ENCODE data around the gene RARB. TPM values are rescaled to one million over a fixed set of nuclear protein-coding genes. Genes with fewer than 3 reads are reported as not detected.

Gene RARB
- total and polyA plus RNA-seq, 9 of the 15 experiments (the other 6 are each of a cell fraction or from before 2014, with no cell fraction given), result 0.15 to 1.3 (median 0.27) TPM

- TF ChIP-seq, protein P1, sequence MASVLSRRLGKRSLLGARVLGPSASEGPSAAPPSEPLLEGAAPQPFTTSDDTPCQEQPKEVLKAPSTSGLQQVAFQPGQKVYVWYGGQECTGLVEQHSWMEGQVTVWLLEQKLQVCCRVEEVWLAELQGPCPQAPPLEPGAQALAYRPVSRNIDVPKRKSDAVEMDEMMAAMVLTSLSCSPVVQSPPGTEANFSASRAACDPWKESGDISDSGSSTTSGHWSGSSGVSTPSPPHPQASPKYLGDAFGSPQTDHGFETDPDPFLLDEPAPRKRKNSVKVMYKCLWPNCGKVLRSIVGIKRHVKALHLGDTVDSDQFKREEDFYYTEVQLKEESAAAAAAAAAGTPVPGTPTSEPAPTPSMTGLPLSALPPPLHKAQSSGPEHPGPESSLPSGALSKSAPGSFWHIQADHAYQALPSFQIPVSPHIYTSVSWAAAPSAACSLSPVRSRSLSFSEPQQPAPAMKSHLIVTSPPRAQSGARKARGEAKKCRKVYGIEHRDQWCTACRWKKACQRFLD (CRISPR knock-in tag; IDR thresholded peaks at IDR 0.05), result no peak
Measured at GRCh38 chr3:25510797-25511196, 82.7 kb downstream of the RARB start (continued).

- Histone ChIP-seq H3K9ac (ENCODE audit: insufficient read depth in 1 of 2, low read depth in 2 of 2, low read length in 2 of 2) (no peak overlapping the region; a peak in 1 of 4 replicates), H2AFZ (ENCODE audit: low read depth, low read length) (no peak overlapping the region), H3K36me3 (ENCODE audit: control insufficient read depth, insufficient read depth, low read length) (no peaks in the 10 kb centered on the region), H3K4me1 (replicated peaks in 1 of 2; ENCODE audit: control insufficient read depth in 2 of 2, insufficient read depth in 2 of 2, low read length in 2 of 2) (no peaks in the 10 kb centered on the region), H3K27me3 (ENCODE audit: control insufficient read depth in 2 of 2, insufficient read depth in 2 of 2, low read length in 2 of 2) (peaks cover 0 to 6% of the 10 kb centered on the region in 2 experiments; a peak in 2 of 5 replicates), H3K79me2 (ENCODE audit: control insufficient read depth, insufficient read depth, low read length) (no peaks in the 10 kb centered on the region), H3K4me3 (no peak overlapping the region), H3K9me1 (ENCODE audit: control insufficient read depth, insufficient read depth, low read length) (no peaks in the 10 kb centered on the region), H3K27ac (ENCODE audit: extremely low read depth, low read depth, low read length) (no peak overlapping the region), H4K20me1 (replicated peaks; ENCODE audit: control insufficient read depth, insufficient read depth, low read length) (no peaks in the 10 kb centered on the region), H3K9me3 (replicated peaks; ENCODE audit: control insufficient read depth, insufficient read depth, low read depth, low read length) (no peaks in the 10 kb centered on the region), H3K4me2 (ENCODE audit: insufficient read depth, low read length) (no peak overlapping the region)
- WGBS (ENCODE audit: insufficient coverage, low coverage, missing lambda C conversion rate), result under 1% methylated on average over 10 of the region's 10 CpGs
- DNase-seq (ENCODE audit: extremely low read depth in 1 of 4, low spot score in 3 of 4) (no peak), FAIRE-seq (no peak), ATAC-seq (no peak)
- in situ Hi-C loops (cut with MboI) (no loop called here), intact Hi-C loops (cut with micrococcal nuclease) (no loop called here)
- ChIA-PET POLR2A (no interaction called here), CTCF (ENCODE audit: low intra/inter-chr PET ratio) (no interaction called here)
- BruUV-seq (replicated peaks), result no TSS peak
- TF ChIP-seq, protein P2, sequence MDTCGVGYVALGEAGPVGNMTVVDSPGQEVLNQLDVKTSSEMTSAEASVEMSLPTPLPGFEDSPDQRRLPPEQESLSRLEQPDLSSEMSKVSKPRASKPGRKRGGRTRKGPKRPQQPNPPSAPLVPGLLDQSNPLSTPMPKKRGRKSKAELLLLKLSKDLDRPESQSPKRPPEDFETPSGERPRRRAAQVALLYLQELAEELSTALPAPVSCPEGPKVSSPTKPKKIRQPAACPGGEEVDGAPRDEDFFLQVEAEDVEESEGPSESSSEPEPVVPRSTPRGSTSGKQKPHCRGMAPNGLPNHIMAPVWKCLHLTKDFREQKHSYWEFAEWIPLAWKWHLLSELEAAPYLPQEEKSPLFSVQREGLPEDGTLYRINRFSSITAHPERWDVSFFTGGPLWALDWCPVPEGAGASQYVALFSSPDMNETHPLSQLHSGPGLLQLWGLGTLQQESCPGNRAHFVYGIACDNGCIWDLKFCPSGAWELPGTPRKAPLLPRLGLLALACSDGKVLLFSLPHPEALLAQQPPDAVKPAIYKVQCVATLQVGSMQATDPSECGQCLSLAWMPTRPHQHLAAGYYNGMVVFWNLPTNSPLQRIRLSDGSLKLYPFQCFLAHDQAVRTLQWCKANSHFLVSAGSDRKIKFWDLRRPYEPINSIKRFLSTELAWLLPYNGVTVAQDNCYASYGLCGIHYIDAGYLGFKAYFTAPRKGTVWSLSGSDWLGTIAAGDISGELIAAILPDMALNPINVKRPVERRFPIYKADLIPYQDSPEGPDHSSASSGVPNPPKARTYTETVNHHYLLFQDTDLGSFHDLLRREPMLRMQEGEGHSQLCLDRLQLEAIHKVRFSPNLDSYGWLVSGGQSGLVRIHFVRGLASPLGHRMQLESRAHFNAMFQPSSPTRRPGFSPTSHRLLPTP (IDR thresholded peaks at IDR 0.05; ENCODE audit: borderline replicate concordance, extremely low read depth, insufficient read length), result no peak
- TF ChIP-seq, protein P3, sequence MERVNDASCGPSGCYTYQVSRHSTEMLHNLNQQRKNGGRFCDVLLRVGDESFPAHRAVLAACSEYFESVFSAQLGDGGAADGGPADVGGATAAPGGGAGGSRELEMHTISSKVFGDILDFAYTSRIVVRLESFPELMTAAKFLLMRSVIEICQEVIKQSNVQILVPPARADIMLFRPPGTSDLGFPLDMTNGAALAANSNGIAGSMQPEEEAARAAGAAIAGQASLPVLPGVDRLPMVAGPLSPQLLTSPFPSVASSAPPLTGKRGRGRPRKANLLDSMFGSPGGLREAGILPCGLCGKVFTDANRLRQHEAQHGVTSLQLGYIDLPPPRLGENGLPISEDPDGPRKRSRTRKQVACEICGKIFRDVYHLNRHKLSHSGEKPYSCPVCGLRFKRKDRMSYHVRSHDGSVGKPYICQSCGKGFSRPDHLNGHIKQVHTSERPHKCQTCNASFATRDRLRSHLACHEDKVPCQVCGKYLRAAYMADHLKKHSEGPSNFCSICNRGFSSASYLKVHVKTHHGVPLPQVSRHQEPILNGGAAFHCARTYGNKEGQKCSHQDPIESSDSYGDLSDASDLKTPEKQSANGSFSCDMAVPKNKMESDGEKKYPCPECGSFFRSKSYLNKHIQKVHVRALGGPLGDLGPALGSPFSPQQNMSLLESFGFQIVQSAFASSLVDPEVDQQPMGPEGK (CRISPR knock-in tag; IDR thresholded peaks at IDR 0.05; ENCODE audit: borderline replicate concordance), result no peak
- no peak for TF ChIP-seq ZNF140 (CRISPR knock-in tag; IDR thresholded peaks at IDR 0.05)
- no peak for TF ChIP-seq POLR3G (IDR thresholded peaks at IDR 0.05; ENCODE audit: extremely low read depth, insufficient read length, insufficient replicate concordance)
- no peak for TF ChIP-seq SMARCB1 (IDR thresholded peaks at IDR 0.05; ENCODE audit: insufficient read length, low read depth)
- TF ChIP-seq RBM39 (optimal IDR thresholded peaks at IDR 0.05; ENCODE audit: low read depth, low read length), result no peak
- TF ChIP-seq ZBTB26 (CRISPR knock-in tag; IDR thresholded peaks at IDR 0.05), result no peak
- no peak for TF ChIP-seq ASH1L (IDR thresholded peaks at IDR 0.05; ENCODE audit: borderline replicate concordance, low read depth, partially characterized antibody)
- no peak for TF ChIP-seq HES1 (IDR thresholded peaks at IDR 0.05; ENCODE audit: low read depth)
Measured at GRCh38 chr3:25511972-25512721, 84.1 kb downstream of the RARB start.

All from K562 (cell line).